ENCODE results near the gene TKTL1. TPM values are rescaled to one million over a fixed set of nuclear protein-coding genes. Genes with fewer than 3 reads are reported as not detected.
"Not testable (repeated sequence)": the region's sequence is repeated elsewhere in the genome, so short reads cannot be mapped to it uniquely, and the experiment has no call there.

Gene TKTL1
- total RNA-seq, 4 donors from 2014 or later, result 0.31 TPM; not detected in 2

DNA sequence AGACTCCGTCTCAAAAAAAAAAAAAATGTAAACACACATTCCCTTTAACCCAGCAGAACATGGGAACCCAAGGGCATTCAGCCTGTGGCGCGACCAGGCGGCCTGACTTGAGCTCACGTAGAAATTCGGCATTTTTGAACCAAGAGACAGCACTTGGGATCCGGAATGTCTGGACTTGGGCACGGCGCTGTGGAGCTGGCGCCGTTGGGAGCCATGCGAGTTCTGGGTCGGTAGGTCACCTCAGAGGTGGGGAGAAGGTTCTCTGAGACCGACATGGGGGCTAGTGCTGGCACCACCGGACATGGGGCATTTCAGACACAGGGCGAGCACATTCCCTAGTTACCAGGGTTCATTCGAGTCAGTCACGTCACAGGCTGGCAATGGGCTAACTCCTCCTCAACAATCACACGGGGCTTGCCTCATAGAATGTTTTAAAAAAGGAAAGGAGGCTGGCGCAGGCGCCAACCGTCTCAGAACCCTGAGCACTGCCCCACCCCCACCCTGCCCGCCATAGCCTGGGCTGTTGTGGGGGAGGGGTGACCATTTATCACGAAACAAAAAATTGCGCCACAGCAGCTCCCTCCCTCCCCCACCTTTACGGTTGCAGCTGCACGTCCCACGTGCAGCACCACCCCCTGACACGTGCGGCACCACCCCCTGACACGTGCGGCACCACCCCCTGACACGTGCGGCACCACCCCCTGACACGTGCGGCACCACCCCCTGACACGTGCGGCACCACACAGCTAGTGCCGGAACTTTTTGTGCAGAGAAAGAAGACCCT, 612 bp upstream of the TKTL1 start, which contains the start of gene TEX28:
Gene TEX28, minus strand, starts transcription at position 334 of the 784 bp plus-strand sequence. CDS start 3,007 bp downstream, outside the sequence.
- ATAC-seq, result no peak
- Histone ChIP-seq H3K4me3 (no peak within 1 kb of the TSS), H3K4me1 (no peaks in the 10 kb centered on the region), H3K9me3 (no peaks in the 10 kb centered on the region), H3K27me3 (no peaks in the 10 kb centered on the region), H3K27ac (no peak within 1 kb of the TSS), H3K36me3 (no peaks in the 10 kb centered on the region)
- 82 to 93% methylated on average over 6 to 10 of the region's 39 CpGs for WGBS, 2 donors (ENCODE audit: low coverage in 1 of 2)
- TF ChIP-seq EP300 (IDR thresholded peaks at IDR 0.05) (no peak), POLR2AphosphoS5 (IDR thresholded peaks at IDR 0.05) (no peak), POLR2A (IDR thresholded peaks at IDR 0.05) (no peak)
- TF ChIP-seq, protein P1, sequence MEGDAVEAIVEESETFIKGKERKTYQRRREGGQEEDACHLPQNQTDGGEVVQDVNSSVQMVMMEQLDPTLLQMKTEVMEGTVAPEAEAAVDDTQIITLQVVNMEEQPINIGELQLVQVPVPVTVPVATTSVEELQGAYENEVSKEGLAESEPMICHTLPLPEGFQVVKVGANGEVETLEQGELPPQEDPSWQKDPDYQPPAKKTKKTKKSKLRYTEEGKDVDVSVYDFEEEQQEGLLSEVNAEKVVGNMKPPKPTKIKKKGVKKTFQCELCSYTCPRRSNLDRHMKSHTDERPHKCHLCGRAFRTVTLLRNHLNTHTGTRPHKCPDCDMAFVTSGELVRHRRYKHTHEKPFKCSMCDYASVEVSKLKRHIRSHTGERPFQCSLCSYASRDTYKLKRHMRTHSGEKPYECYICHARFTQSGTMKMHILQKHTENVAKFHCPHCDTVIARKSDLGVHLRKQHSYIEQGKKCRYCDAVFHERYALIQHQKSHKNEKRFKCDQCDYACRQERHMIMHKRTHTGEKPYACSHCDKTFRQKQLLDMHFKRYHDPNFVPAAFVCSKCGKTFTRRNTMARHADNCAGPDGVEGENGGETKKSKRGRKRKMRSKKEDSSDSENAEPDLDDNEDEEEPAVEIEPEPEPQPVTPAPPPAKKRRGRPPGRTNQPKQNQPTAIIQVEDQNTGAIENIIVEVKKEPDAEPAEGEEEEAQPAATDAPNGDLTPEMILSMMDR (IDR thresholded peaks at IDR 0.05), result no peak

DNA sequence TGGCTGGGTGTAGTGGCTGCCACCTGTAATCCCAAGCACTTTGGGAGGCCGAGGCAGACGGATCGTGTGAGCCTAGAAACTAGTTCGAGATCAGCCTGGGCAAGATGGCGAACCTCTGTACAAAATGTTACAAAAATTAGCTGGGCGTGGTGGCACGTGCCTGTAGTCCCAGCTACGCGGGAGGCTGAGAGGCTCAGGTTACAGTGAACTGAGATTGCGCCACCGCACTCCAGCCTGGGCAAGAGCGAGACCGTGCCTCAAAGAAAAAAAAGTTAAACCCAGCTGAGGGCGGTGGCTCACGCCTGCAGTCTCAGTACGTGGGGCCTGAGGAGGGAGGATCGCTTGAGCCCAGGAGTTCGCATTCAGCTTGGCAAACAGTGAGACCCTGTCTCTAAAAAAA, 1.1 kb downstream of the TKTL1 start:
- Histone ChIP-seq H3K27me3 (no peaks in the 10 kb centered on the region), H3K4me3 (no peak overlapping the region), H3K9me3 (no peaks in the 10 kb centered on the region), H3K27ac (no peak overlapping the region), H3K36me3 (no peaks in the 10 kb centered on the region), H3K4me1 (no peaks in the 10 kb centered on the region)
- no peak for ATAC-seq
- 89 to 90% methylated on average over 5 to 12 of the region's 18 CpGs for WGBS, 2 donors (ENCODE audit: low coverage in 1 of 2)
- TF ChIP-seq, protein P1 (IDR thresholded peaks at IDR 0.05), result no peak
- TF ChIP-seq EP300 (IDR thresholded peaks at IDR 0.05) (no peak), POLR2AphosphoS5 (IDR thresholded peaks at IDR 0.05) (no peak), POLR2A (IDR thresholded peaks at IDR 0.05) (no peak)

DNA sequence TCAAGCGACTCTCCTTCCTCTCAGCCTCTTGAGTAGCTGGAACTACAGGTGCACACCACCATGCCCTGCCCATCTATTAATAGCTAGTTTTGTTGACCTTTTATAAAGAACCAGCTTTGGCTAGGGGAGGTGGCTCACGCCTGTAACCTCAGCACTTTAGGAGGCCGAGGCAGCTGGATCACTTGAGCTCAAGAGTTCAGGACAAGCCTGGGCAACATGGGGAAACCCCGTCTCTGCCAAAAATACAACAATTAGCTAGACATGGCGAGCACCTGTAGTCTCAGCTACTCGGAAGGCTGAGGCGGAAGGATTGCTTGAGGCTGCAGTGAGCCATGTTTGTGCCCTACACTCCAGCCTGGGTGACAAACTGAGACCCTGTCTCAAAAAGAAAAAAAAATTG, 2.7 kb downstream of the TKTL1 start:
- Histone ChIP-seq H3K27me3 (no peaks in the 10 kb centered on the region), H3K4me1 (no peaks in the 10 kb centered on the region), H3K4me3 (no peak overlapping the region), H3K9me3 (no peaks in the 10 kb centered on the region), H3K36me3 (no peaks in the 10 kb centered on the region), H3K27ac (no peak overlapping the region)
- TF ChIP-seq, protein P1 (IDR thresholded peaks at IDR 0.05), result no peak
- no peak for TF ChIP-seq POLR2AphosphoS5 (IDR thresholded peaks at IDR 0.05)
- TF ChIP-seq EP300 (IDR thresholded peaks at IDR 0.05), result no peak
- no peak for TF ChIP-seq POLR2A (IDR thresholded peaks at IDR 0.05)
- no peak for ATAC-seq
- WGBS, 2 donors (ENCODE audit: low coverage in 1 of 2), result 70 to 83% methylated on average over 3 to 4 of the region's 7 CpGs

DNA sequence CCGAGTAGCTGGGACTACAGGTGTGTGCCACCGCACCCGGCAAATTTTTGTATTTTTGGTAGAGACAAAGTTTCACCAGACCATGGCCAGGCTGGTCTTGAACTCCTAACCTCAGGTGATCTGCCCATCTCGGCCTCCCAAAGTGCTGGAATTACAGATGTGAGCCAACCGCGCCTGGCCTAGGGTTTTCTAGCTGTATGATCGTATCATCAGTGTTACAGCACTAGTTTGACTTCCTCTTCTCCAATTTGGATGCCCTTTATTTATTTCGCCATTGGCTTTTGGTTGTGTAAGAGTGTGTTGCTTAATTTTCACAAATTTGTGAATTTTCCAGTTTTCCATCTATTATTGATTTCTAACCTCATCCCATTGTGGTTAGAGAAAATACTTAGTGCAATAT, 5.2 kb downstream of the TKTL1 start:
- H3K36me3 ChIP-seq, result no peaks in the 10 kb centered on the region

DNA sequence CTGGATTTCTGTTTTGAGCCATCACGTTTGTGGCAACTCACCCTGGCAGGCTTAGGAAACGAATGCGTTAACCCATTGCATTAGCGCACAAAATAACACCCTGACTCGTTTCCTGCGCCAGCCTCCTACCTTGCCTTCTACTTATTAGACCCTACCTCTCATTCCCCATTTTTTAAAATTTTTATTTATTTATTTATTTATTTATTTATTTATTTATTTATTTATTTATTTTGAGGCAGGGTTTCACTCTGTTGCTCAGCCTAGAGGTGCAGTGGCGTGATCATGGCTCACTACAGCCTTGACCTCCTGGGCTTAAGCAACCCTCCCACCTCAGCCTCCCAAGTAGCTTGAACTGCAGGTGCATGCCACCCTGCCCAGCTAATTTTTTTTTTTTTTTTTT, 7.4 kb downstream of the TKTL1 start:
- not testable (repeated sequence) for H3K27me3 ChIP-seq, H3K9me3 ChIP-seq, H3K4me3 ChIP-seq, H3K27ac ChIP-seq, H3K36me3 ChIP-seq, ATAC-seq, H3K4me1 ChIP-seq
- WGBS, 2 donors (ENCODE audit: low coverage in 1 of 2), result 75 to 100% methylated on average over 3 to 5 of the region's 7 CpGs

More for the DNA sequence above, 5.2 kb downstream of the TKTL1 start:
- Histone ChIP-seq H3K4me3 (no peak overlapping the region), H3K27ac (no peak overlapping the region), H3K27me3 (no peaks in the 10 kb centered on the region), H3K9me3 (no peaks in the 10 kb centered on the region), H3K4me1 (no peaks in the 10 kb centered on the region)
- WGBS, 2 donors (ENCODE audit: low coverage in 1 of 2), result 90% methylated on average over 2 of the region's 8 CpGs; no CpG with 5 or more reads in 1 of the 2 donors
- ATAC-seq, result no peak
- no peak for TF ChIP-seq POLR2A (IDR thresholded peaks at IDR 0.05)
- TF ChIP-seq EP300 (IDR thresholded peaks at IDR 0.05), result no peak
- no peak for TF ChIP-seq POLR2AphosphoS5 (IDR thresholded peaks at IDR 0.05)
- TF ChIP-seq, protein P1 (IDR thresholded peaks at IDR 0.05), result no peak
